Activated gamma-delta T cell treated with Interleukin-2 at 50 U/mL for 16 hours (primary cell): ENCODE data around the gene TTC28.

Source experiments
- DNase-seq: peaks from one replicate; pipeline ENCODE4 v3.0.0-alpha.2; 2020

TTC28 gene

DNA sequence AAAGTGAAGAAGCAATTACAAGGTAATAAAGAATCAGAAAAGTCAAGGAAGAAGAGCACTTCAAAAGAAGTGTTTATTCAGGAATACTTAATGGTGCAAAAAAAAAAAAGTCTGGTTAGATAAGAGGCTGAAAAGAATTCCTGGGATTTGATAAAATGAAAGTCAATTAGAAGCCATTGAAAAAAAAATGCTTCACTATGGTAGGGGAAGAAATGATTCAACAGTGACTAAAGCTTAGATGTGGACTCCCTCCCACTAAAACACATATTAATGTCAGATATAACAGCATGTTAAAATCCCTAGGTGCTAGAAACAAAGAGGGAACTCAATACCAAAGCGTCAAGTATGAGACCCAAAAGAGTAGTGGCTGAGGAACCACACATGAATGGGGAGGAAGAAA lies 425.2 kb downstream of the TTC28 start:
- no peak for DNase-seq

DNA sequence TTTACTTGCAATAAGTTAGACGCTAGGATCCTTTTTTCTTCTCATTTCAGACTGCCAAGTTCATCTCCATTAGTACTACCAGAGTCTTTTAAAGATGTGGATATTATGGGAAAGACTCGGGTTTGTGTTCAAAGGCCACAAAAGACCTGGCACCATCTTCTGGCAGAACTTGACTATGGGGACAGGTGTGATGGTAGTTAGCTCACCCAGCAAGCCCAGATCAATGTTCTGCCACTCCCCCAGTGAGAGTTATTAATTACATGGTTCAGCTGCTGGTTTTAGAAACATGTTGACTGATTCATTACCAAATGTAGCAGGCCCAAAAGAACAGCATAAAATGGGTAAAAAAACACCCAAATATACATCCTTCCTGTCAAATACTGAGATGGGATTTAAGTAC lies 427.1 kb downstream of the TTC28 start:
- no peak for DNase-seq

DNA sequence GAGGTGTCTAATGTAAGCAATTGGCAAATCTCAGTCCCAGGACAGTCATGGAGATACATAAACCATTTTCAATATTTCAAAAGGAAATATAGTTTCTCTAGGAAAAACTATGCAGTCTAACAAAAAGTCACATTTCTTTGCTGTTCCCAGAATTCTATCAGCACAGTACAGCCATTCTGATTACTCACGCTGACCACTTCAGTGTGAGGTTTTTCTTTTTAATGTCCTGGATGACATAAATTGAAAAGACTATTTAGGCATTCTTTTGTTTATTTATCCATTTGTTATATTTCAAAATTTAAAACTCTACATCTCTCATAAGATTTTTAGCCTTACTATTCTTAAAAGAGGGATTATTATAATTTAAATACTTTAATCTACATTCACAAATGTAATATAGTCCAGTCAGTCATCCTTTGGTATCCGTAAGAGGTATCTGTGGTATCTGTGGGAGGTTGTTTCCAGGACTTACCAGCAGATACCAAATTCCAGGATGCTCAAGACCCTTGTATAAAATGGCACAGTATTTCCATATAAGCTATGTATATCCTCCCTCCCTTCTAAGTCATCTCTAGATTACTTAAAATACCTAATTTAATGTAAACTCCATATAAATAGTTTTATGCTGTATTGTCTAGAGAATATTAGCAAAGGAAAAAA lies 429.5 kb downstream of the TTC28 start:
- DNase-seq = no peak

DNA sequence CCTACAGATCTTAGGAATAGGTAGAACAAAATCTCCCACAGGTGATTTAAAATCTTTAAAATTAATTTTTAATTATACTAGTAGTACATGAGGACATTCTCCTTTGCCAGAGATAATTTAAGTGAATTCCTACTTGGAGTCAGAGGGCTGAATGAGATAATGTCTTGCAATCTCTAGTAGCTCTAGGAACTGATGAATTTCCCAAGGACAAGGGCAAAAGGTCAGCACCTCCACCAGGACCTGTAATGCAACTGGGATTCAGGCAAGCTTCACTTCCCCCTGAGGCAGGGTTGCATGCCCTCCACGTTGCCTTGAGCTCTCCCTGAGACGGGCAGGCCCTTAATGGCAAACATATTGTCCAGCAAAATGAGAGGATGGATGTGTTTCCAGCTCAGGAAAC lies 430.2 kb downstream of the TTC28 start:
- no peak for DNase-seq

DNA sequence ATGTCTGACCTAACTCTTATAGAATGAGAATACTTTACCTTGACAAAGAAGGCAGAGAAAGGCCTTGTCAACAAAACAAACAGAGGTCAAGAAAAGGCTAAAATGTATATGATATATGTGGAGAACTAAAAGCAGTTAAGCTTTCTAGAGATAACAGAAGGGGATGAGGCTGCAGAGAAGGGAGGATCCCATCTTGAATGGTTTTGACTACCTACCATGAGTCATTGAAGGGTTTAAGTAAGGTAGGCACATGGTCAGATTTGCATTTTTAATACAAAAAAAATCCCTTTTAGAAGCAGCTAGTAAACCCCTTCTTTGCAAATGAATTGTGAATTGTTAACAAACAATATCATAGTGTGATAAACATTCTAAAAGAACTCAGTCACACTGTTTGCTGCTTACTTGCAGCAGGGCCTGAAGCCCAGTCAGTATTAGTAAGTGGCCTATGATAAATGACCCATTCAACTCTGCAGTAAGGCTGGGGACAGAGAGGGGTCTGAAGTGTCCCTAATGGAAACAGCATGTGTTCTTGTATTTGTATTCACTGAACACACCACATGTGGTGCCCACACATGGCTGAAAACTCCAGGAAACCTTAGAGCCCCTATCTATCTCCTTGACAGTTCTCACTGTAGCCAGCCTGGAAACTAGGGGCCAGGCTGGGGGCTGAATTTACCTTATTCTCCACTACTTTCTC lies 431.8 kb downstream of the TTC28 start:
- DNase-seq = no peak

DNA sequence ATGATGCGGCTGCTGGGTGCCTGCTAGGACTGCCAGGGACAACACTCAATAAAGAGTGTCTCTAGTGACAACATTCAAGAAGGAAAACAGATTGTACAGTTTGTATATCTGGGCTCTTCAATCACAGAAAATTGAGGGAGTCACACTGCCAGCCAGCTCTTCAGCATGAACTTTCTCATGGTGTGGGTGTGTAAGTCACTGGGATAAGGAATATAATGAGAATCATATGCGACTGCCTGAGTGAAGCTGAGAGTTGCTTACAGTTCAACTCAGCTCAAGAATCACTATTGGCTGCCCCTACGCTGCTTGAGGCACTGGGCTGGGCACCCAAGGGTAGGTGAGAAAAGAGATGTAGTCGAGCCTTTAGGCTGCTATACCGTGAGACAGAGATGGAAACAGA lies 432.5 kb downstream of the TTC28 start:
- DNase-seq = no peak

DNA sequence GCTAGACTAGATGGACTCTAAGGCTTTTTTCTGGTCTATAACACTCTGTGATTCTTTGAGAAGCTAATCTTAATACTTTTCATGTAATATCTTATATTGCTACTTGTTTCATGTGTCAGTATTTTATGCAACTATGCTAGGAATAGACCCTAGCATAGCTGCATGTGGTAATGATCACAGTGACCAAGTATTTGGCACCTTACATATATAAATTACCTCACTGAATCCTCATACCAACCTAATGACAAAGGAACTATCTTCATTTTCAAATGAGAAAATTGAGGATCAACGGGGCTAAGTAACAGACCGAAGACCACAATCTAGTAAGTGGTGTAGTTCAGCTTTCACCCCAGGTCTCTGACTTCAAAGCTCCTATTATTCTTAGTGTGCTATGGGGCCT lies 433.2 kb downstream of the TTC28 start:
- DNase-seq = no peak

DNA sequence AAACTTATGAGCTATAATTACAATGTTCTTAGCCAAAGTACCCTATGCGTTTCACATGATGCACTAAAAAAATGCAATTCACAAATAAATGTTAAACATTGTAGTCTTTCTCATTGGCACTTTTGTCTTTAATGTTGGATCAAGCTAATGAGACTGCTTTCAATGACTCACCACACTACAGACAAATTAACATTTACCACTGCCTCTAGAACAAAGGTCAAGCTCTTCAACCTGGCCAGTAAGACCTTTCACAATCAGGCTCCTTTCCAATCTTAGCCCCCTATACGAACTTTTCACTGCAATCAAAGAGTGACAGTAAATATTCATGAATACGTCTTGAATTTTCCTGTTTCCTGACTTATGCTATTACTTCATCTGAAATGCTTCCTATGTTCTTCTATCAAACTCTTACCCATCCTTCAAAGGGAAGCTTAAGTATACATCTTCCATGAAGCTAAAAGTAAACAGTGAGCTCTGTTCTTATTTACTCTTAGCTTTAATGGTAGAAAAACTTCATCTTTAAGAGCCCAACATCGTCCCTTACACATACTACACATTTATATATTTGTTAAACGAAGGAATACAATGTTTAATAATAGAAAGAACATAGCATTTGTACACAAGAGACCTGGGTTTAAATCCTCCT lies 433.9 kb downstream of the TTC28 start:
- DNase-seq = no peak

DNA sequence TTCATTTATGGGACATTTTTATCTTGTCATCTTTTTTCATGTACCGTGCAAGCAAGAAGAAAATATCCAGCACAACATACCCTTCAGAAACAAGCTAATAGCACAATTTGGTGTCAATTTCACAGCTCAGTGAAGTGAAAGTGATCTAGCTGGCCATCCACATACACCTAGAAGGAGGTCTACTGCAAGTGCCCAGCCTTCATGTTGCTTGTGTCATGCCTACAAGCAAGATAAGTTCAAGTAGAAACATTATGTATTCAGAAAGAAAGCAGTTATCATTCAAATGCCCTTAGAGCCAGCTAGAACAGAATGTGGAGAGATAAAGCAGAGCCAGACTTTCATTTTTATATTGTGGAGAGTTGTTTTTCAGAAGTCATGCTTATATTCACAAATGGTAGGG lies 434.9 kb downstream of the TTC28 start:
- no peak for DNase-seq

DNA sequence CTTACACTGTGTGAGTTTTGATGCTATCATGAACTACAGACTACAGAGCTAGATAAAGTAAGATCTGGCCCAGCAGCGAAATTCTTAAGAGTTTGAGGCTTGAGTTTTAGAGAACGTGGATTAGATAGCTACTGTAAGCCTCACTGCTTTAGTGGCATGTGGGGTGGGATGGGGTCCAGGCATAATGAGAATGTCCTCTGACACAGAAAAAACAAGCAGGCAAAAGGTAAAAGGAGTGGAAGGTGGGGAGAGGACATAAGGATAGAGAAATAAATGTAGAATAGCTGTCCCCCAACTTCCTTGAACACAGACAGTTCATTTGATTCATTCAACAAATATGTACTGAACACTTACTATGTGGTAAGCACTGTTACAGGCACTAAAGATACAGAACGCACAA lies 436.1 kb downstream of the TTC28 start:
- DNase-seq = no peak

DNA sequence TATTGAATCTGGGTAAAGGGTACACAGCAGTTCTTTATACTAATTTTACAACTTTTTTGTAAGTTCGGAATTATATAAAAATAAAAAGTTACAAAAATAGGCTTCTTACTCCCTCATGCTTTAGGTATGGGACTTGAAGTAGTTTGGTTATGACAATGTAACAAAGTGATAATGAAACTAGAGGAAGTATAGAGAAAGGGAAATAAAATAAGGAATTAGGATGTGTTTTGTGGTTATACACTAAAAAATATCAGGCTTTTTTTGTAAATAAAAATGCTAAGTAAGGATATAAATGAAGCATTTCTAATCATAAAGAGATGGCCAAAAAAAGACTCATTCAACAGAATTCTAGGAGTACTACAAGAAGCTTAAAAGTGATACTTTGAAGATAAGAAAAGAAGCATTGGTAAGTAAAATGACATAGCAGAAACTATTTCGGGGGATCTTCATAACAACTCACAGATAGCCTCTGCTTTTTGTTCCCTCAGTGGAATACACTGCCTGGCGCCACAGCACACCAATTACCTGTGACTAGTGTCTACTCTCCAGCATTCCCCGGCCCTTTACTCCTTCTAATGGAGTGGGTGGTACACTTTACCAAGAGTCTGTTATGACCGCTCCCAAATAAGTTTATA lies 437.9 kb downstream of the TTC28 start:
- no peak for DNase-seq

DNA sequence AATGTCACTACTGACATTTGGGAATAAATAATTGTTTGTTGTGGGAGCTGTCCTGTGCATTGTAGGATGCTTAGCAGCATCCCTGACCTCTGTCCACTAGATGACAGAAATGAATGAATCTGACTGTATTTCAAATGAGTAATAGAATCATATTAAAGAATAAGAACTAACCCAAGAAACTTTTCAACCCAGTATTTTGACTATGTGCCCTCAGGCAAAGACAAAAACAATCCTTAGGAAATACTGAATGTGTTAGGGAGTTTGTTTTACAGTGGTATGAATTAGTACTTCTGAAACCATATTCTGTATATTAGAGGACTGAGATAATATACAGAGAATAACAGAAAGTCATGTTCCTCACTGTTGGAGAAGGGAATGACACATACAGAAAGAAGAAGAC lies 439.7 kb downstream of the TTC28 start:
- no peak for DNase-seq

DNA sequence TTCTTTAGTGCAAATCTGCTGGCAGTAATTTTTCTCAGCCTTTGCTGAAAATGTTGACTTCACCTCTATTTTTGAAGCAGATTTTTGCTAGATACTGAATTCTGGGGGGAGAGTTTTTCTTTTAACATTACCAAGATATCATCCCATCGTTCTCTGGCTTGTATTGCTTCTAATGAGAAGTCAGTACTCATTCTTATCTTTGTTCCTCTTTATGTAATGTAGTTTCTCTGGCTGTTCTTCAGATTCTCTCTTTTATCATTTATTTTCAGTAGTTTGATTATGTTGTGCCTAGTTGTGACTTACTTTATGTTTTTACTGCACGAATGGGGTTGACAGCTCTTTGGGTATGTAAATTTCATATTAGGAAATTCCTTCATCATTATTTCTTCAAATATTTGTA lies 441.9 kb downstream of the TTC28 start:
- no peak for DNase-seq

DNA sequence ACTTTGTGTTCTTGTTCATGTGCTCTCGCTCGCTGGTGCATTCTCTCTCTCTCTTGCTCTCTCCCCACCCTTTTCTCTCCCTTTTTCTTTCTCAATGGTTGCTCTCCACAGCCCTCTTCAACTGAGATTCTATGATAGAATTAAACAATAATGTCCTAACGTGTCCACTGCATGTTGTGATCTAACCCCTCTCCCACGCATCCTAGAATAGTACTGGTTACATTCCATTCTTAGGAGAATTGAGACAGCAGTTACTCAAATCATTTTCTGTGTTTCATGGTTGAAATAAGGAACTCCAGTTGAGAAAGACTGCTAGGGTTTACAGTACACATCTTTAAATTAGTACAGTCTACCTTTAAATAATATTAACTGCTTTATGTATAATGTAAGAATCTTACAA lies 442.5 kb downstream of the TTC28 start:
- DNase-seq = no peak

DNA sequence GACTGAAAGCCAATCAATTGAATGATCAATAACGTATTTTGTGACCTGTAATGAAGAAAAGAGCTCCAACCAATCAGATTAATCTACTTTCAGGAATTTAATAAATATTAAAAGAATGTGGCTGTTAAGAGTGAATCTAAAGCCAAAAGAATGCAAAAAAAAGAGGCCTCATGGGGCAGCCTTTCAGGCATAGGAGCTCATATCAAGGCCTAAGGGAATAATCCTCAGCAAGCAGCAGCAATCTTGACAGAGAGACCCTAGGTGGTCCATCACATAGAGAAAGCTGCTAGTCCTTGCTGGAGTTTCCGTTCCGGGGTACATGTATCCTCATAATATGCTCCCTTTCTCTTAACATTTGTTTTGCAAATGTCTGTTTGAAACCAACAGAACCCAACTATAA lies 447.4 kb downstream of the TTC28 start:
- no peak for DNase-seq

DNA sequence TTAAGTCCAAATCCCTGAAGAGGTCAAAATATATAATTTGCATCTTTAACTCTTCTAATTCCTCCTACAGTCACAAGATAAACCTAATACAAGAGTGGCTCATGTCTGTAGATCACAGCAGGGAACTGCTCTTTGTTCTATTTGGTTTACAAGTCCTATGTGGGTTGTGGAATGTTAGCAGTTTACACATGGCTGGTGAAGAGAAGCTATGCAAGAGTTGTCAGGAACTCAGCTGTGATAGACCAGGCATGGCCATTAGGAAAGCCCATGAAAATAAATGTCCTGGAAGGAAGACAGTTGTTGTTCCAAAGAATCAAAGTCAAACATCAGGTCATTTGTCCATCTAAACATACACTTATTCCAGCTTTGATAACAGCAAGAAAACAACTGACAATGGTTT lies 448.2 kb downstream of the TTC28 start:
- DNase-seq = no peak

DNA sequence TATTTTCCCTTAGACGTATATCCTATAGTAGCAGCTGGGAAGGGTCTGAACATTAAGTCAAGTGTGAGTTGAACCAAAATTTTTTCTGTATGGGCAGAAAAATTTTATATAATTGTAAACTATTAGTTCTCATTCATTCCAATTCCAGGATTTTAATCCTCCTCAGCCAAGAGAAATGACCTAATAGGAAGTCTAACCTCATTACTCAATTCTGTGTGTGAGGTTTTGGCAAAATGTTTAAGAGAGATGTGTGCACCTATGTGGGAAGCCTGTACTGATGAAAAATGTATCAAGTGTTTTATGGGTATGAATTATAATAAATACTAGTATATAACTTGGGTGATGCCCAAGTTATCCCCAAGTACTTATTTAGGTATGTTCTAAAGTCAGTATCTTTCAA lies 449.0 kb downstream of the TTC28 start:
- no peak for DNase-seq

DNA sequence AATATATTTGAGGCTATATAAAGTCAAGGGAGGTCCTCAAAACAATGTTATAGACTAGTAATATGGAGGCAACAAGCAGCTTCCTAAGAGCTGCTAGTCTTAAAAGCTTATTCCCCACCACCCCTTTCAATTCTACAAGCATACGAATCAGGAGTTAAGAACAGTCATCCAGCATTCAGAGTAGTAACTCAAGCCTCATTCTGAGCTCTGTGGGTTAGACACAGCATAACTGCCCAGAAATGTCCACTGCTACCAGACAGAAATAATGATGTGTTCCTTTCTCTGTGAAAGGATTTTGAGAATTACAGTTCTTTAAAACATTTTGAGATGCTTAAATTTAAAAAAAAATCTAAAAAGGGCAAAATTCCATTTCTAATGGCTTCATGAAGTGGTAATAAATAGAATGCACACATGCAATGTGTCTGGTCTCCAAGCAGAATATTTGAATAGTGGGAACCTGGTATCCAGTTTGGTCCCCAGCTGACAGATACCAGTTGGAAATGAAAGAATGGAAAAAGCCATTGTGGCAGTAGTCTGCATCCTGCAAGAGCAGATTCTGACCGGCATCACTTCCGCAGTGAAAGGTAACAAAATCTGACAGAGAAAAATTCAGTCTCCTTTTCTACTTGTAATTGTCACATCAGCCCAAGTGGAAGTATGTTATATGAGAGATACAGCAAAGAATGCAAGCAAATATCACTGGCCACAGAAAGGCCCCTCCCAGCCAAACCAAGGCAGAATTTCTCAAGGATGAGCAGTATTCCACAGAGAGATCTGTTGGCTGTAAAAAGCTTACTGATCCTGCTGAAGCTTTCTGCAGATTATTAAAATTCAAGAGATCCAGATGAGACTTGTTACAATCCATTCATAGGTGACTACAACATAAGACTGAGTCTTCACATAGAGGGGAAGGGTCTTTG lies 449.8 kb downstream of the TTC28 start:
- DNase-seq = no peak

DNA sequence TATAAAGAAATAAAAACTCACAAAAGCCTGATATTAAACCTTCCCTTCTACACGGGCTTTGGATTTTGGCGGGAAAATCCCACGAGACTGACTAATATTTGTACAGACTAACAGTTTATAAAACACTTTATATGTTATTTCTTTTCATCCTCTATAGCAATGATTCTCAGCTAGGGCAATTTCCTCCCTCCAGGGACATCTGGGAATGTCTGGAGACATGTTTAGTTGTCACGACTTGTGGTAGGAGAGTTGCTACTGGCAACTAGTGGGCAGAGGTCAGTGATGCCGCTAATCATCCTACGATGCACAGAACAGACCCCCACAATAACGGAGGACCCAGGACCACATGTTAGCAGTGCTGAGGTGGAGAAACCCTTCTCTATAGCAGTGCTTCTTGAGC lies 455.8 kb downstream of the TTC28 start:
- no peak for DNase-seq

DNA sequence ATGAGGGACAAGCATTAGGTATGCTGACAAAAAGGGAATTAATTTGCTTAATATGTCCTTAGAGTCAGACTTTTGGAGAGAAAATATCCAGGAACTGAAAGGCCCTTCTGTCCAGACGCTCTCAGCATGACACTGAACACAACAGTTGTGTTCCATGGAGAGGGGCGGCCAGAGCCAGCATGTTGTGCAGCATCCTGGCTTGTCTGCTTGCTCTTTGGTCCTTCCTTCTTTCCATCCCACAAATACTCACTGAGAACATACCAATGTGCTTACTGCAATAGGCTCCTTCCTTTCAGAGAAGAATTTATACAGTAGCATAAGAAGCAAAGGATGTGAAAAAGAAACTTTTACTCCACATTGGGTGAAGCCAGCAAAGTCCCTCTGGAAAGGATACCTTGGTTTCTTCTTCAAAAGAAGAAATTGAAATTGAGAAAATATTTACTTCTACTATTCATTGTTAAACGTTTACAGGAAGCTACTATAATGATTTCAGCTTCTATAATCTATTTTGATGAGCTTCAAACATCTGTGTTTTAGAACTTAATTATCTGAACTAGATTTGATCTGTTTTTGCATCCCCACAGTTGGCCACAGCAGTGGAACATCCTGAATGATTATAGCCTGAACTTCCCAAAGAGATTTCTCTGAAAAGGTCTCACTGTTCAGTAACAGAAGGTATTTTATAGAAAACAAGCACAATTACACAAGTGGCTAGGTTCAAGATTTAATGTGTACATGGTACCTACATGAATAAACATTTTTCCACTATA lies 456.5 kb downstream of the TTC28 start:
- no peak for DNase-seq

DNA sequence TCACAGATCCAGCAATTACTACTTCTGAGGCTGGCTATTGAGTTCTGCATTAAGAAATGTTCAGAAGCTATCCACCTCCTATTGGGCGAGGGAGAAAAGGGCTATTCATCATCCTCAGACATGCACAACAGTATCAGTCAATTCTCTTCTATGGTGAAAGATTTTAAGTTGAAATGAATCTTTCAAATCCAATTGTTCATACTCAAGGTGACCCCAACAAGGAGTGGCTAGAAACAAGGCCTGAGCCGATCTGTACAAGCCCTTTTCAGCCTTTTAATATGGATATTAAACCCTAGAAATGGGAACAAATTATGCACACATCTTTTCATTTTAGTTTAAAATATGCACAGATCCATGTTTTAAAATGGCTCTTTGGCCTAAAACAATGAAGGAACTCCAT lies 457.1 kb downstream of the TTC28 start:
- DNase-seq = no peak

DNA sequence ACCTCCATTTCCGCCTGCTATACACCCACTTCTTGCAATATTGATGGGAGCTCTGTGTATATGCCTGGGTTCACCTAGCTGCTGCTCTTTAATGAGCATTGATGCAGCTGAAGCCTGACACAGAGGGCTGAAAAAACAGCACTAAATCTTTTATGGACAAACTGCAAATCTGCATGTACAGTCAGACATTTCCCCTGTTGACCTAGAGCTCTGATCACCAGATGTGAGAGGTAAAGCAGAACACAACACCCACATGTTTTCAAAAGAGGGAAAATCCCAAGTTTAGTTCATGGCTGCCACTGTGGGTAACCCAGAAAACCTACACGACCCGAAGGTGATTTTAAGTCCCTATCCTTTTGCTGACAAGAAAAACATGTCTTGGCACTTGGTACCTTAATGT lies 457.6 kb downstream of the TTC28 start:
- no peak for DNase-seq
